H9 (cell line): ENCODE data around the gene TAS1R1. TPM values are rescaled to one million over a fixed set of nuclear protein-coding genes. Genes with fewer than 3 reads are reported as not detected.

ENCODE experiments used
- DNase-seq: peaks from one replicate; pipeline ENCODE4 v3.0.0-alpha.2; 2017
- H2AFZ ChIP-seq: one replicate; pipeline ENCODE4 v1.6.1; 2013; ENCODE audit warnings: mild to moderate bottlenecking, low read length, control low read depth, moderate library complexity
- H2AK5ac ChIP-seq: 2 replicates; pipeline ENCODE4 v1.6.1; 2013; ENCODE audit warnings: low read length, control low read depth, mixed read lengths; ENCODE audit not compliant: insufficient read length
- H2BK120ac ChIP-seq: one replicate; pipeline ENCODE4 v1.6.1; 2013; ENCODE audit warnings: low read depth, mild to moderate bottlenecking, low read length, control low read depth, inconsistent platforms; ENCODE audit not compliant: poor library complexity, severe bottlenecking
- H2BK12ac ChIP-seq: 2 replicates; pipeline ENCODE4 v1.6.1; 2013; ENCODE audit warnings: low read length, control low read depth, mixed read lengths, low read depth; ENCODE audit not compliant: insufficient read length
- H2BK15ac ChIP-seq: 2 replicates; pipeline ENCODE4 v1.6.1; 2013; ENCODE audit warnings: low read depth, low read length, control low read depth
- H2BK20ac ChIP-seq: one replicate; pipeline ENCODE4 v1.6.1; 2013; ENCODE audit warnings: low read depth, mild to moderate bottlenecking, low read length, control low read depth, inconsistent platforms; ENCODE audit not compliant: poor library complexity, severe bottlenecking
- H2BK5ac ChIP-seq: 2 replicates; pipeline ENCODE4 v1.6.1; 2013; ENCODE audit warnings: low read length, control low read depth, mixed read lengths; ENCODE audit not compliant: insufficient read length
- H3K14ac ChIP-seq: 2 replicates; pipeline ENCODE4 v1.6.1; 2013; ENCODE audit warnings: low read length, control low read depth; ENCODE audit not compliant: insufficient read depth
- H3K18ac ChIP-seq: 2 replicates; pipeline ENCODE4 v1.6.1; 2013; ENCODE audit warnings: low read depth, mild to moderate bottlenecking, mixed read lengths, low read length, control low read depth; ENCODE audit not compliant: insufficient read length
- H3K23ac ChIP-seq: 2 replicates; pipeline ENCODE4 v1.6.1; 2013; ENCODE audit warnings: low read length, control low read depth, mixed read lengths, low read depth; ENCODE audit not compliant: insufficient read length
- H3K23me2 ChIP-seq: 2 replicates; pipeline ENCODE4 v1.6.1; 2013; ENCODE audit warnings: low read depth, mild to moderate bottlenecking, mixed read lengths, low read length, control low read depth; ENCODE audit not compliant: insufficient read length, poor library complexity, severe bottlenecking
- H3K27ac ChIP-seq: 2 replicates; pipeline ENCODE4 v1.5.1; 2013; ENCODE audit warnings: low read length, control low read depth, mixed read lengths, low read depth; ENCODE audit not compliant: insufficient read length
- H3K27me3 ChIP-seq: 2 replicates; pipeline ENCODE4 v1.6.1; 2013; ENCODE audit warnings: low read length, control low read depth, inconsistent platforms; ENCODE audit not compliant: insufficient read depth
- H3K4ac ChIP-seq: 2 replicates; pipeline ENCODE4 v1.6.1; 2013; ENCODE audit warnings: low read depth, mild to moderate bottlenecking, control low read depth, inconsistent platforms, low read length, moderate library complexity
- H3K4me1 ChIP-seq: 2 replicates; pipeline ENCODE4 v1.6.1; 2013; ENCODE audit warnings: low read length, control low read depth, inconsistent platforms; ENCODE audit not compliant: insufficient read depth
- H3K4me2 ChIP-seq: 2 replicates; pipeline ENCODE4 v1.6.1; 2013; ENCODE audit warnings: low read length, control low read depth, mixed read lengths; ENCODE audit not compliant: insufficient read length, insufficient read depth
- H3K56ac ChIP-seq: 2 replicates; pipeline ENCODE4 v1.6.1; 2013; ENCODE audit warnings: low read depth, mild to moderate bottlenecking, mixed read lengths, low read length, control low read depth; ENCODE audit not compliant: insufficient read length
- H3K79me1 ChIP-seq: 2 replicates; pipeline ENCODE4 v1.6.1; 2013; ENCODE audit warnings: low read depth, mild to moderate bottlenecking, moderate library complexity, low read length, control low read depth, inconsistent platforms; ENCODE audit not compliant: insufficient read depth, poor library complexity, severe bottlenecking
- H3K79me2 ChIP-seq: 2 replicates; pipeline ENCODE4 v1.6.1; 2013; ENCODE audit warnings: low read length, control low read depth, inconsistent platforms; ENCODE audit not compliant: insufficient read depth
- H3K9ac ChIP-seq: 2 replicates; pipeline ENCODE4 v1.6.1; 2013; ENCODE audit warnings: low read length, control low read depth, mixed read lengths; ENCODE audit not compliant: insufficient read length; ENCODE audit errors: extremely low read depth
- H3K9me3 ChIP-seq: one replicate; pipeline ENCODE4 v1.6.1; 2013; ENCODE audit warnings: low read depth, low read length, inconsistent platforms; ENCODE audit not compliant: control insufficient read depth
- H3T11ph ChIP-seq: one replicate; pipeline ENCODE4 v1.6.1; 2013; ENCODE audit warnings: mild to moderate bottlenecking, low read length, control low read depth, inconsistent platforms
- H4K20me1 ChIP-seq: one replicate; pipeline ENCODE4 v1.6.1; 2013; ENCODE audit not compliant: control insufficient read depth, insufficient read length, insufficient read depth
- H4K5ac ChIP-seq: 2 replicates; pipeline ENCODE4 v1.6.1; 2013; ENCODE audit warnings: low read depth, mild to moderate bottlenecking, mixed read lengths, low read length, control low read depth; ENCODE audit not compliant: insufficient read length
- H4K8ac ChIP-seq: replicated peaks from 2 replicates; pipeline ENCODE4 v1.6.1; 2013; ENCODE audit warnings: low read length, control low read depth, mixed read lengths, low read depth; ENCODE audit not compliant: insufficient read length
- H4K91ac ChIP-seq: 2 replicates; pipeline ENCODE4 v1.6.1; 2013; ENCODE audit warnings: low read depth, mild to moderate bottlenecking, moderate library complexity, mixed read lengths, low read length, control low read depth; ENCODE audit not compliant: insufficient read length
- H3K27ac Mint-ChIP-seq, 3 experiments: 2 replicates in 2 of 3; 3 replicates in 1 of 3; pipeline ENCODE4 v1.8.0; 2020 to 2021; ENCODE audit warnings: mixed read lengths in 3 of 3, mild to moderate bottlenecking in 1 of 3, moderate library complexity in 1 of 3
- H3K27me3 Mint-ChIP-seq: 2 replicates; pipeline ENCODE4 v1.8.0; 2021; ENCODE audit warnings: low read depth, mild to moderate bottlenecking, moderate library complexity, mixed read lengths
- H3K36me3 Mint-ChIP-seq, 3 experiments: 2 replicates in 2 of 3; 3 replicates in 1 of 3; pipeline ENCODE4 v1.8.0; 2020 to 2021; ENCODE audit warnings: low read depth in 3 of 3, mixed read lengths in 3 of 3; ENCODE audit not compliant: insufficient read depth in 1 of 3
- H3K4me1 Mint-ChIP-seq, 2 experiments: 2 replicates each; pipeline ENCODE4 v1.8.0; 2020; ENCODE audit warnings: mixed read lengths in 2 of 2
- H3K4me3 Mint-ChIP-seq, 2 experiments: 2 replicates in 1 of 2; 3 replicates in 1 of 2; pipeline ENCODE4 v1.8.0; 2020 to 2021; ENCODE audit warnings: mild to moderate bottlenecking in 2 of 2, mixed read lengths in 2 of 2, moderate library complexity in 1 of 2
- H3K9me3 Mint-ChIP-seq, 2 experiments: 2 replicates in 1 of 2; 3 replicates in 1 of 2; pipeline ENCODE4 v1.8.0; 2020; ENCODE audit warnings: mild to moderate bottlenecking in 2 of 2, mixed read lengths in 2 of 2, moderate library complexity in 1 of 2
- CTCF ChIP-seq: fragments of 200-600 bp; sonication (generic); conservative IDR thresholded peaks from 3 replicates; pipeline ENCODE4 v1.8.0; 2021; ENCODE audit warnings: antibody characterized with exemption, mild to moderate bottlenecking
- WGBS: extraction: QIAGEN DNeasy Blood & Tissue Kit; methylation state at CpG from one replicate; pipeline ENCODE4 v1.1.7; 2013; ENCODE audit warnings: missing lambda C conversion rate, low lambda C conversion rate, mixed read lengths; ENCODE audit not compliant: insufficient read length; ENCODE audit errors: extremely low coverage; 5-methylcytosine and 5-hydroxymethylcytosine counted together
- total RNA-seq: library from RNA; stranded (reverse); gene quantifications from 2 replicates; pipeline ENCODE4 v1.2.1, GENCODE V29; 2021

Gene TAS1R1
- total RNA-seq, 1 experiment from 2014 or later: not detected

GRCh38 chr1:6574818-6575217 lies 19.7 kb downstream of the TAS1R1 start:
- Histone ChIP-seq H3K9me3 (no peaks in the 10 kb centered on the region), H3K79me2 (no peaks in the 10 kb centered on the region), H2BK12ac (no peak overlapping the region), H3K27me3 (no peaks in the 10 kb centered on the region), H3K56ac (no peak overlapping the region), H3K4me1 (no peaks in the 10 kb centered on the region; the same call in 1 of the 2 replicates), H2BK15ac (no peak overlapping the region), H2AFZ (no peak overlapping the region), H3K9ac (no peak overlapping the region), H3K23ac (no peak overlapping the region), H3K23me2 (no peaks in the 10 kb centered on the region), H3K18ac (no peak overlapping the region), H4K8ac (no peak overlapping the region), H4K91ac (no peak overlapping the region), H3T11ph (no peak overlapping the region), H2BK120ac (no peak overlapping the region), H3K79me1 (no peaks in the 10 kb centered on the region), H2BK5ac (no peak overlapping the region), H2BK20ac (no peak overlapping the region), H4K5ac (no peak overlapping the region), H3K4ac (no peak overlapping the region), H3K14ac (no peak overlapping the region), H3K27ac (no peak overlapping the region), H2AK5ac (no peak overlapping the region), H4K20me1 (no peaks in the 10 kb centered on the region), H3K4me2 (no peak overlapping the region)
- H3K4me1 Mint-ChIP-seq: peaks cover 16 to 17% of the 10 kb centered on the region in 2 experiments
- peaks cover 46% of the 10 kb centered on the region for H3K27me3 Mint-ChIP-seq
- no peaks in the 10 kb centered on the region for H3K36me3 Mint-ChIP-seq
- H3K27ac Mint-ChIP-seq: no peak overlapping the region
- DNase-seq: no peak
- peaks cover 4% of the 10 kb centered on the region in 2 experiments; a peak in 2 of 5 replicates for H3K9me3 Mint-ChIP-seq
- no peak overlapping the region for H3K4me3 Mint-ChIP-seq
- WGBS: no CpG with 5 or more reads among the region's 14 CpGs
- TF ChIP-seq CTCF: no peak
